OCI-LY3 (cell line): Measurements from ENCODE around the gene FLNB.

Source experiments
- H2AFZ ChIP-seq: fragments of 200-600, 300-600 bp; shearing (Covaris generic); 2 replicates; pipeline ENCODE4 v1.6.0; 2014; ENCODE audit warnings: antibody characterized with exemption, low read depth, low read length
- H3K27ac ChIP-seq: fragments of 200-600, 300-600 bp; sonication (generic); 2 replicates; pipeline ENCODE4 v1.5.1; 2014; ENCODE audit warnings: mild to moderate bottlenecking, low read length, moderate library complexity, mixed read lengths
- H3K27me3 ChIP-seq: fragments of 200-600, 300-600 bp; sonication (generic); 2 replicates; pipeline ENCODE4 v1.6.1; 2014; ENCODE audit warnings: low read depth, low read length, mixed read lengths
- H3K36me3 ChIP-seq: fragments of 200-600, 300-600 bp; sonication (generic); replicated peaks from 2 replicates; pipeline ENCODE3; 2014; ENCODE audit warnings: low read depth, low read length, mixed read lengths
- H3K4me1 ChIP-seq: fragments of 300-600, 200-600 bp; sonication (generic); 2 replicates; pipeline ENCODE4 v1.6.1; 2014; ENCODE audit warnings: low read length, mixed read lengths
- H3K4me2 ChIP-seq: fragments of 200-600, 300-600 bp; sonication (generic); 2 replicates; pipeline ENCODE4 v1.6.1; 2014; ENCODE audit warnings: low read length, mixed read lengths
- H3K4me3 ChIP-seq: fragments of 300-600, 200-600 bp; sonication (generic); 2 replicates; pipeline ENCODE4 v1.5.1; 2014; ENCODE audit warnings: antibody characterized with exemption, mild to moderate bottlenecking, low read length, moderate library complexity
- H3K79me2 ChIP-seq: fragments of 300-600, 200-600 bp; shearing (Covaris generic); 2 replicates; pipeline ENCODE4 v1.6.1; 2014; ENCODE audit warnings: mild to moderate bottlenecking, low read length, mixed read lengths
- H3K9ac ChIP-seq: fragments of 300-600, 200-600 bp; shearing (Covaris generic); 2 replicates; pipeline ENCODE4 v1.6.0; 2014; ENCODE audit warnings: mild to moderate bottlenecking, low read length, moderate library complexity
- H3K9me3 ChIP-seq: fragments of 200-600, 300-600 bp; shearing (Covaris generic); 2 replicates; pipeline ENCODE4 v1.6.1; 2014; ENCODE audit warnings: low read length, mixed read lengths; ENCODE audit not compliant: insufficient read depth
- H4K20me1 ChIP-seq: fragments of 200-600, 300-600 bp; sonication (generic); 2 replicates; pipeline ENCODE4 v1.6.1; 2016; ENCODE audit warnings: low read length, mixed read lengths; ENCODE audit not compliant: insufficient read depth
- EZH2phosphoT487 ChIP-seq: fragments of 200-600 bp; shearing (Covaris generic); IDR thresholded peaks from 2 replicates; pipeline ENCODE4 v1.6.1; 2018; ENCODE audit warnings: antibody characterized with exemption, mixed run types, low read depth
- TF ChIP-seq, protein P1 (sequence below): fragments of 200-600, 300-600 bp; sonication (generic); IDR thresholded peaks from 2 replicates; pipeline ENCODE4 v1.5.1; 2014; ENCODE audit warnings: antibody characterized with exemption, low read length, low read depth

The FLNB gene

DNA sequence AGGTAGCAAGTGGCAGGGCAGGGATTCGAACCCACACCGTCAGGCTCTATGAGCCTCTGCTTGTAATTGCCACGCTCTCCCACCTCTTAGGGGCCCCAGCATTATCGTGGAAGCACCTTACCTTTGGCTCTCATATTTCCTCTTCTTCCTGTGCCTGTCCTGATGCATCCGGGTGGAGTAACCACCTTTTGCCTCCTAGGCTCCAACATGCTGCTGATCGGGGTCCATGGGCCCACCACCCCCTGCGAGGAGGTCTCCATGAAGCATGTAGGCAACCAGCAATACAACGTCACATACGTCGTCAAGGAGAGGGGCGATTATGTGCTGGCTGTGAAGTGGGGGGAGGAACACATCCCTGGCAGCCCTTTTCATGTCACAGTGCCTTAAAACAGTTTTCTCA lies 162.2 kb downstream of the FLNB start:
- Histone ChIP-seq H3K4me3 (no peak overlapping the region), H3K4me2 (no peak overlapping the region), H3K27ac (no peak overlapping the region), H3K4me1 (0 out of 2 replicates have a peak, but pooled peaks cover 3% of the 10 kb centered on the region), H3K27me3 (no peaks in the 10 kb centered on the region), H2AFZ (no peak overlapping the region), H4K20me1 (no peaks in the 10 kb centered on the region), H3K79me2 (no peaks in the 10 kb centered on the region), H3K36me3 (no peaks in the 10 kb centered on the region), H3K9ac (no peak overlapping the region), H3K9me3 (no peaks in the 10 kb centered on the region)
- TF ChIP-seq EZH2phosphoT487 = no peak
- TF ChIP-seq, protein P1, sequence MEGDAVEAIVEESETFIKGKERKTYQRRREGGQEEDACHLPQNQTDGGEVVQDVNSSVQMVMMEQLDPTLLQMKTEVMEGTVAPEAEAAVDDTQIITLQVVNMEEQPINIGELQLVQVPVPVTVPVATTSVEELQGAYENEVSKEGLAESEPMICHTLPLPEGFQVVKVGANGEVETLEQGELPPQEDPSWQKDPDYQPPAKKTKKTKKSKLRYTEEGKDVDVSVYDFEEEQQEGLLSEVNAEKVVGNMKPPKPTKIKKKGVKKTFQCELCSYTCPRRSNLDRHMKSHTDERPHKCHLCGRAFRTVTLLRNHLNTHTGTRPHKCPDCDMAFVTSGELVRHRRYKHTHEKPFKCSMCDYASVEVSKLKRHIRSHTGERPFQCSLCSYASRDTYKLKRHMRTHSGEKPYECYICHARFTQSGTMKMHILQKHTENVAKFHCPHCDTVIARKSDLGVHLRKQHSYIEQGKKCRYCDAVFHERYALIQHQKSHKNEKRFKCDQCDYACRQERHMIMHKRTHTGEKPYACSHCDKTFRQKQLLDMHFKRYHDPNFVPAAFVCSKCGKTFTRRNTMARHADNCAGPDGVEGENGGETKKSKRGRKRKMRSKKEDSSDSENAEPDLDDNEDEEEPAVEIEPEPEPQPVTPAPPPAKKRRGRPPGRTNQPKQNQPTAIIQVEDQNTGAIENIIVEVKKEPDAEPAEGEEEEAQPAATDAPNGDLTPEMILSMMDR = no peak

DNA sequence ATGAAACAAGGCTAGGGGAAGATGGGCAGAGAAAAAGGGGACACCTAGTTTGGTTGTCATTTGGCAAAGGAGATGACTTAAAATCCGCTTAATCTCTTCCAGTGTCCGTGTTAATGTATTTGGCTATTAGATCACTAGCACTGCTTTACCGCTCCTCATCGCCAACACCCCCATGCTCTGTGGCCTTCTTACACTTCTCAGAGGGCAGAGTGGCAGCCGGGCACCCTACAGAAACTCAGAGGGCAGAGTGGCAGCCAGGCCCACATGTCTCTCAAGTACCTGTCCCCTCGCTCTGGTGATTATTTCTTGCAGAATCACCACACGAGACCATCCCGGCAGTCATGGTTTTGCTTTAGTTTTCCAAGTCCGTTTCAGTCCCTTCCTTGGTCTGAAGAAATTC lies 162.9 kb downstream of the FLNB start:
- TF ChIP-seq EZH2phosphoT487 = no peak
- TF ChIP-seq, protein P1 = no peak
- Histone ChIP-seq H3K27ac (no peak overlapping the region), H3K4me2 (no peak overlapping the region), H3K36me3 (no peaks in the 10 kb centered on the region), H3K27me3 (no peaks in the 10 kb centered on the region), H3K9me3 (no peaks in the 10 kb centered on the region), H2AFZ (no peak overlapping the region), H3K9ac (no peak overlapping the region), H4K20me1 (no peaks in the 10 kb centered on the region), H3K79me2 (no peaks in the 10 kb centered on the region), H3K4me1 (0 out of 2 replicates have a peak, but pooled peaks cover 5% of the 10 kb centered on the region), H3K4me3 (no peak overlapping the region)

DNA sequence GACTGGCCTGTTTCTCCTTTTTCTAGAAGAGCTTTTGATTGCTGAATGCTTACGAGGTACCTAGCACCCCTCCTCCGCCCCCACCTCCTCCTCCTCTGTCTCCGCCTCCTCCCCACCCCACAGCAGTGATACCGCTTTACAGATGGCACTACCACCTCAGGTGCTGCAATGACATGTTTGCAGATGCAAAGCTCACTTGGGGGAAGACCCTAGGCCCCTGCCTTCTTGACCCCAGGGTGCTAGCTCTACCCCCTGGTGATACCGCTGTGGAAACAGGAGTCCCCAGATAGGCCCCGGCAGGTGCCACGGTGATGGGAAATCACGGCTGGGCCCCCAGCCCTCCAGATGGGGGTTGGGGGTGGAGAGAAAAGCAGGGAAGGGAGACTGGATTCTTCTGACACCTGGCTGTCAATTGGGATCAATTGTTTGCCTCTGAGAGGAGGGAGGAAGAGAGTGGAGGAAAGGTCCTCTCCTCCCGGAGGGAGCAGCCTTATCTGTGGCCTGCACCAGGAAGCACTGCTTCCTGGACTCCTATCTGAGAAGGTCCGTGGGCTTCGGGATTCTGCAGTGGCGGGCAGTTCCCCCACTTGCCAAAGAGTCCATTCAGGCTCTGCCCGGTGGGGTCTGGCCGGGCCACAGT lies 164.9 kb downstream of the FLNB start:
- Histone ChIP-seq H3K79me2 (no peaks in the 10 kb centered on the region), H3K27ac (no peak overlapping the region), H4K20me1 (no peaks in the 10 kb centered on the region), H3K4me3 (no peak overlapping the region), H3K9me3 (no peaks in the 10 kb centered on the region), H3K36me3 (no peaks in the 10 kb centered on the region), H3K9ac (no peak overlapping the region), H3K27me3 (no peaks in the 10 kb centered on the region), H2AFZ (no peak overlapping the region), H3K4me1 (peaks cover 6% of the 10 kb centered on the region), H3K4me2 (no peak overlapping the region)
- TF ChIP-seq, protein P1 = no peak
- no peak for TF ChIP-seq EZH2phosphoT487

DNA sequence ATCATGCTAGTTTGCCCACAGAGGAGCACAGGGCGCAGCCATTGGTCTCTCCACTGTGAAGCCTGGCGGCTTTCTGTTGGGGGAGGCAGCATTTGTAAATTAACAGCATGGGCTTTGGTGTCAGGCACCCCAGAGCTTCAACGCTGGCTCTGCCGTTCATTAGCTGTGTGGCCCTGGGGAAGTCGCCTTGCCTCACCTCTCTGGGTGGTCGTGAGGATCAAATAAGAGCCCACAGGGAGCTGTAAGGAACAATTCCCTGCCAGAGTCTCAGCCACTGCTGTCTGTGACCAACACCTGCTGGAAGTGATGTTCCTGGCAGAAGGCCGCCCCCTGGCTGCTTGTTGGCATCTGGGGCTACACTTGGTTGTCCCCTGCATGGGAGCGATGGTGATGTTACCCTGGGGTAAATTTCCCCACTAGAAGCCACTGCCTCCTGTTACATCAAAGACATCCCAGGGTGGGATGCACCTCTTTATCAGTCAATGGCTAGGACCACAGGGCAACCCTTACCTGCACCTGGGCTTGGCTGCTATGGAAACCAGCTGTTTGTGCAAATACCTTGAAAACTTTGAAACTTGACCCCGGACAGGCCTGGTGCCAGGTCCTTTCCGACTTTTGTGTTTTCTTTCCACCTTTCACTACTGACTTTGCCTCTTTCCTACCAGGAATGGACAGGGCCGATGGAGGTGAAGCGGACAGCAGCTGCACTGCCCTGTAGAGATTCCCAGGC lies 165.6 kb downstream of the FLNB start:
- H4K20me1 ChIP-seq = no peaks in the 10 kb centered on the region
- H3K36me3 ChIP-seq = no peaks in the 10 kb centered on the region
- H3K4me2 ChIP-seq = no peak overlapping the region
- no peak overlapping the region for H2AFZ ChIP-seq
- H3K4me3 ChIP-seq = no peak overlapping the region
- TF ChIP-seq EZH2phosphoT487 = no peak
- TF ChIP-seq, protein P1 = peak; percentile 76
- H3K27me3 ChIP-seq = no peaks in the 10 kb centered on the region
- H3K4me1 ChIP-seq = peaks cover 13% of the 10 kb centered on the region
- H3K9me3 ChIP-seq = no peaks in the 10 kb centered on the region
- no peaks in the 10 kb centered on the region for H3K79me2 ChIP-seq
- H3K9ac ChIP-seq = no peak overlapping the region
- H3K27ac ChIP-seq = no peak overlapping the region
